T47D (cell line): ENCODE measurements around the gene COLGALT1.

Experiments used
- DNase-seq, 2 experiments: peaks; one replicate each; pipeline versions ENCODE4 v3.0.0 to v3.0.0-alpha.2; 2011 to 2012; ENCODE audit warnings: low read depth in 1 of 2, low spot score in 1 of 2
- JUND ChIP-seq: IDR thresholded peaks from 2 replicates; pipeline ENCODE4 v1.6.1; 2012; ENCODE audit warnings: low read depth
- in situ Hi-C: cut with HindIII; loops from 2 replicates; pipeline ENCODE4 v1.10.0; 2016; ENCODE audit warnings: low sequenced_read_pairs, low pct_unique_long_range_greater_than_20kb

The COLGALT1 gene

DNA sequence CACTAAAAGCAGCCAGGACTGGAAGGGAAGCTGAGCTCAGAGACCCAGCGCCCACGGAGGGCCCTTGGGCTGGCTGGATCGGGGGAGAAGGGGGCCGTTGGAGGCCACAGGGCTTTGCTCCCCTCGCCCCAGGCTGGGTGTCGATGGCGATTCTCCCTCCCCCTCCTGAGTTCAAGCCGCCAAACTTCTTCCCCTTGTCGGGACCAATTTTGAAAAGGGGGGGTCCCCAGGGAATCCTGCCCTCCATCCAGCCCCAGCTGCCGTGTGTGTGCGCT lies 61.2 kb downstream of the COLGALT1 start:
- DNase-seq: no peak
- in situ Hi-C loops: no loop called here
- TF ChIP-seq JUND: no peak

DNA sequence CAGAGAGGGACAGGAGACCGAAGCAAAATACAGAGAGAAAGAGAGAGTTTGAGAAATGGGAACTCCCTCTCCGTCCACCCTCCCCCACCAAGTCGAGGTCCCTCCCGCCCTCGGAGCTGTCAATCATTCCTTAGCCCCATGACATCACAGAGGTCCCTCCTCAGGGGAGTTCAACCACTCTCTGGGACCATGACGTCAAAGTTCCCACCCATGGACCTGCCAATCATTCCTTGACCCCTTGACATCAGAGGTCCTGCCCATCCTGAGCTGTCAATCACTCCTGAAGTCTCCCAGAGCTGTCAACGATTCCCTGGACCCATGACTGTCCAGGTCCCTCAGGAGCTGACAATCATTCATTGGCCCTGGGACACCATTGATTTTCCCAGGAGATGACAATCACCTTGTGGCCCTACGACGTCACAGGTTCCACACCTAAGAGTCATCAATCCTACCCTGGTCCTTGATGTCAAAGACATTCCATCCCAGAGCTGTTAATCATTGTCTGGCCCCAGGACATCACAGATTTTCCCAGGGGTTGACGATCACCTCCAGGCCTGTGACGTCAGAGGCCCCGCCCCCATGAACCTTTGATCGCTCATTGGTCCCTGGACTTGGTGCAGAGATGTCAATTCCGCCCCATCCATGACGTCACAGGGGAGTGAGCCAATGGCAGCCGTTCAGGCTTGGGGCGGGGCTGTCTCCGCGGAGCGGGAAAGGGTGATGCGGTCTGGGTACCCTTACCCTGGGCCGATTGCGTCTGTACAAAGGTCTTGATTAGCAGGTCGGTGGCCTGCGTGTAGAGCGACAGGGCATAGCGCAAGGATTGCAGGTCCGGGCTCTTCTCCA lies 61.7 kb downstream of the COLGALT1 start:
- TF ChIP-seq JUND: no peak
- in situ Hi-C loops: no loop called here
- DNase-seq: peak in 1 of 2 experiments; percentile 84

DNA sequence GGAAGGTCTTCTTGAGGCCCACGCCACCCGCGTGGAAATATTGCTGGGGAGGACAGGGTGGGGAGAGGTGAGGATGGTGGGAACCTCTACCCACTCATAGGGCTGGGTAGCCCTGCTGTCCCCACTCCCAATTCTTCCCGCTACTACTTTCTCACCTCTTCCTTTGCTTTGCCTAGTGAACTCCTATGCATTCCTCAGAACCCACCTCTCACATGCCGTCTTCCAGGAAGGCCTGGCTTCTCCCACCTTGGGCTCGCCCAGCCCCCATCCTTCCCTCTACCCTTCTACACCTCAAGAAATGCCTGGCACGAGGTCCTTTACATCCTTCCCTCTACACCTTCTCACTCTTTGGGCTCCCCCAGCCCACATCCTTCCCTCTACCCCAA lies 62.4 kb downstream of the COLGALT1 start:
- no peak for TF ChIP-seq JUND
- no peak for DNase-seq
- in situ Hi-C loops: no loop called here

DNA sequence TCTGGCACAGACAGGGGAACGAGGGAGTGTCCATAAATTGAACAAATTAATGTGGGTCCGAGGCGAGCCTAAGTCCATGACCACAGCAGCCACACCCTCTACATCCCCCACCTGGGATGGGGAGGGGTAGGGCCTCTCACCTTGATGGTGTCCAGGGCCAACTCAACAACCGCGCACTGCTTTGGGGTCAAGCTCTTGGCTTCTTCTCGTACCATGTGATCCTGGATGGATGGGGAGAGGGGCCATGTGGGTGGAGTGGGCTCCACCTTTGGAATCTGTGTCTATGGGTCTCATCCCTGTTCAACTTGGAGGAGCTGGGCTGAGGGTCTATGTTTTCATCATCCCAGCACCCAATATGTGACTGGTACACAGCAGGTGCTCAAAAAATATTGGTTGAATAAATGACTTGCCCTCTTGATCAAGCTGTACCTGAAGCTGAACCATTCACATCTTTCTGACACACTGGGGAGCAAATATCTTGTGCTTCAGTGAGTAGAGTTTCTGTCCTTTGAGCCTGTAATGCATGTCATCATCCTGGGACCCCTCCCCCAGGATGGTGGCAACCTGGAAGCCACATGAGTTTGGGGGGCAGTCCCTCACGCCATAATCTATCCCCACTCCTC lies 62.9 kb downstream of the COLGALT1 start:
- in situ Hi-C loops: no loop called here
- no peak for TF ChIP-seq JUND
- no peak for DNase-seq

DNA sequence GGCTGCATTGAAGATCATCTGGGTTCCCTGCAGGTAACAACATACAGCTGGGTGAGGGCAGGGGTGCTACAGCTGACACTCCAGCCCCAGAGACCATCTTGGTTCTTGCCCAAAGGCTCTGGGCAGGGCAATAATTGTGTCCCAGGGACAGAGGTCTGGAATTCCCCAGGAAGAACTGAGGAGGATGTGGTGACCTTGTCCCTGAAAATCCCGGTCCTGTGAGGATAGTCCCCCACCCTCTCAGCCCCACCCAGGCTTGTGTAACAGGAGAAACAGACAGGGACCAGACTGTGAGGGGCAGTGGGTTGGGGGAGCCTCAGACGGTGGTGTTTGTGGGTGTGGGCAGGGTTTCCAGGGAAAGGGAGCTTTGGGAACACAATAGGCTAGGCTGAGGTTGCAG lies 63.5 kb downstream of the COLGALT1 start:
- no peak for TF ChIP-seq JUND
- in situ Hi-C loops: no loop called here
- DNase-seq: no peak

DNA sequence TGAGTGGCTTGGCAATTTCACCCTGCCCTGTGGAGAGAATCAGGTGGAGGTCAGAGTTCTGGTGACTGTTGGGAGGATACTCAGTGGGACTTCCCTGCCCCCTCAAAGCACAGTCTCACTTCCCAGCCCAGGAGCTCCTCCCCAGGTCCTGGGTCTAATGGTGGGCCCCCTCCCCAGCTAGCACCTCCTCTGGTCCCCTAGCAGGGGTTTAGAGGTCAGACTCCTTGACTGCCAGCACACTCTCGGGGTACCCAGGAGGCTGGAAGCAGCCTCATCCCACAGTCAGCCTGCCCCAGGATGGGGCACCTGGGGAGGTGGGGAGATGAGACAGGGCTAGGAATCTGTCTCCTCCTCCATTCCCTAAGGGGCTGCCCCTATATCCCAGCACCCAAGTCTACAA lies 65.2 kb downstream of the COLGALT1 start:
- no peak for DNase-seq
- in situ Hi-C loops: no loop called here
- no peak for TF ChIP-seq JUND

DNA sequence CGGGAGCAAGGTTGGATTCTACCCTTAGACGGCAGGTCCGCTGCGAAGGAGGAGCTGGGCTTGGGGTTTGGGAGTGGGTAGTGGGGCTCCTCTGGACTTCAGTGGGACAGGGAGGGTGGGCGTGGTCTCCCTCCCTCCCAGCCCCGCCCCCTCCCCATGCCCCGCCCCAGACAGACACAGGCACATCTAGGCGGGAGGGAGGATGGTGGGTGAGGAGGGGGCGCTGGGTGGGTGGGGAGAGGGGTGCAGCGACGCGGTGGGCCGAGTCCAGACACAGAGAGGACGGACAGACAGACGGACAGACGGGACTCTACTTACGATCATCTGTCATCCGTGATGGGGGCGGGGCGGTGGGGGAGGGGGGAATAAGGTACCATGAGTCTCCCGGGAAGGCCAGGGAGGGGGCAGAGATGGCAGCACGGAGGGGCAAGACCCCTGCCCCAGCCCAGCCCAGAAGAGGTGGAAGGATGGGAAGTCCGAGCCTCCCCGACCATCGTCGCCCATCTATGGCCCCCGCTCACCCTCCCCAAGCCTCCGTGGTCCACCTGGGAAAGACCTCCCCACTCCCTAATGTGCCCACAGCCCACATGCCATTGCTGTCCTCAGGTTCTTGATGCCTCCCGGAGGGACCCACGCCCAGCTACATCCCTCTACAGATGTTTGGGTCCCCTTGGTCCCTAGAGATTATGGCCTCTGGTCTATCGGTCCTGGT lies 67.9 kb downstream of the COLGALT1 start:
- TF ChIP-seq JUND: no peak
- in situ Hi-C loops: no loop called here
- no peak for DNase-seq

DNA sequence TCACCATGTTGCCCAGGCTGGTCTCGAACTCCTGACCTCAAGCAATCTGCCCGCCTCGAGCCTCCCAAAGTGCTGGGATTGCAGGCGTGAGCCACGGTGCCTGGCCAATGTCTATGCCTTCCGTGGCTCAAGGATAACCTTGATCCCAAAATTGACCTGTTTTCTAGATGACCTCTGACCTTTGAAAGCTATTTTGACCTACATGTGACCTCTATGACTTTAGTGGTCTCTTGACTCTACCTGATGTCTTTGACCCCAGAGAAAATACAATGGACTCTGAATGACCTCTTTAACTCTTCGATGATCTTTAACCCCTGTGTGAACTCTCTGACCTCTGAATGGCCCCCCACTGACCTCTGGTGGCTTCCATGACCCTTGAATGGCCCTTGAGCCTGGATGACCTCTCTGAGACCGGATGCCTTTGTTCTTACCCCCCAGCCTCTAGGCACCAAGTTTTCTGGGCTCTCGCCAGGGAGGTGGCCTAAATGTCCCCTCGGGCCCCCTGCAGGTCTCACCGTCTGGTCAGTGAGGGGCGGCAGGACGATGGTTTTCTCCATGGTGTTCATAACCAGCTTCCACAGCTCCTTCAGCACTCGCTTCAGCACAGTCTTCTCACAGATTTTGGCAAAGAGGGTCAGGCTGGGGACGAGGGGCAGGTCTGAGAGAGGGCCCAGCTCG lies 69.0 kb downstream of the COLGALT1 start:
- no peak for TF ChIP-seq JUND
- in situ Hi-C loops: no loop called here
- DNase-seq: no peak

DNA sequence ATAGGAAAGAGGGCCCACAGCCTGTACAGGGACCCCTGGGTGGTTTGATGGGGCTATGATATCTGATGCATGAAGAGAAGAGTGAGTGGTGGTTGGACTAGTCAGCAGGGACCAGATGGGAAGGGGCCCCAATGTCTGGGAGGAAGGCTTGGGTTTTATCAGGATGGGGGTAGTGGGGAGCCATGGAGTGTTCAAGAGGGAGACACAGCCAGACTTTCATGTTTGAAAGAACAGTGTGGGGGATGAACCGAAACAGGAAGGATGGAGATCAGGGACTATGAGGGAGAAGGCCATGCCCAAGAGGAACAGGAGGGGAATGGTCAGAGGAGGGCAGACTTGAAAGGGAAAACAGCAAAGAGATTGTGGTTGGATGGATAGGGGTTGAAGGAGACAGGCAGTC lies 69.6 kb downstream of the COLGALT1 start:
- TF ChIP-seq JUND: no peak
- no peak for DNase-seq
- in situ Hi-C loops: no loop called here

DNA sequence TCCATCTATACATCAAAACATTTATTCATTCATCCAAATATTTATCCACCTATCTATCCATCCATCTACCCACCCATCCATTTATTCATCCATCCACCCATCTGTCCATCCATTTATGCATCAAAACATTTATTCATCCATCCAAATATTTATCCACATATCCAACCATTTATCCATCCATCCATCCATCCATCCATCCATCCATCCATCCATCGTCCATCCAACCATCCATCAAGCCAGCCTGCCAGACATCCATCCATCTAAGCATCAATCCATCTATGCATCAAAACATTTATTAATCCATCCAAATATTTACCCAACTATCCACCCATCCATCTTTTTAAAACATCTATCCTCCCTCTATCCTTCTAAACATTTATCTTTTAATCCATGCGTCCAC lies 70.5 kb downstream of the COLGALT1 start:
- in situ Hi-C loops: no loop called here
- TF ChIP-seq JUND: no peak
- DNase-seq: no peak

DNA sequence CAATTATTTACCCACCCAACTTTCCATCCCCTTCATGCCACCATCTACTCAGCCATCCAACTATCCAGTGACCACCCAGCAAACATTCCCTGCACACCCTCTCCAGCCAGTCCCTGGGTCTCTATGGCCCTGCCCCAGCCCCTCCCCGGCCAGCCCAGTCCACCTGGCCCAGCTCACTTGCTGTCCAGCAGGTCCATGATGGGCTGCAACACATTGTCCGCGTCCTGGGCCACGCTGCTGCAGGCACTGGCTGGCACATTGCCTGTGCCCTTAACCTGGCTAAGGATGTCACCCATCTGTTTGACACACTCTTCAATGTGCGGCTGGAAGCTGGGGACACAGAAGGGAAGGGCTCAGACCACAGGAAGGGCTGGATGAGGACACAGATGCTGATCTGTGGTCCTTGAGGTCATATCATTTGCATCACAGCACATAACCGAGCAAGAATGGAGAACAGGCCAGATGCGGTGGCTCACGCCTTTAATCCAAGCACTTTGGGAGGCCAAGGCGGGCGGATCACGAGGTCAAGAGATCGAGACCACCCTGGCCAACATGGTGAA lies 71.1 kb downstream of the COLGALT1 start:
- in situ Hi-C loops: no loop called here
- no peak for TF ChIP-seq JUND
- DNase-seq: no peak

DNA sequence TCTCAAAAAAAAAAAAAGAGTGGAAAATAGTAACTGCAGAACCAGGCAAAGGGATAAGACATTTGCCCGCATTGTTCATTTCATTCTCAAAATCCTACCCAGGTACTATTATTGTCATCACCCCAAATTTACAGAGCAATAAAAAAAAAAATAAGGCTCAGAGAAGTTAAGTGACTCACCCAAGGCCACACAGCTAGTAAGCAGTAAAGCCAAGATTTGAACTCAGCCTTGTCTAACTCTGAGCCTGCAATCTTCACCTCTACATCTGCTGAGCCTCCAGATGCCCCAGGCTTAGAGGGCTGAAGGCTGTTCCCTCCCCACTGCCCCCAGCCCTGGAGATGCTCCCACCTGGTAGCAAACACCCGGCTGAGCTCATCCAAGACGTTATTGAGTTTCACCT lies 71.7 kb downstream of the COLGALT1 start:
- in situ Hi-C loops: no loop called here
- no peak for TF ChIP-seq JUND
- DNase-seq: no peak
